Caki2 (cell line): Measurements from ENCODE around the gene MVK. TPM values are rescaled to one million over a fixed set of nuclear protein-coding genes. Genes with fewer than 3 reads are reported as not detected.

Source experiments
- DNase-seq: peaks from one replicate; pipeline ENCODE4 v3.0.0-alpha.2; 2015; ENCODE audit warnings: low read depth
- in situ Hi-C: cut with HindIII; loops from 2 replicates; pipeline ENCODE4 v1.10.0; 2016; ENCODE audit warnings: low sequenced_read_pairs, low pct_unique_long_range_greater_than_20kb, mixed read lengths
- total RNA-seq: library from RNA; depleted of rRNA; stranded (reverse); fragments of >200 nt; shearing (Covaris generic); gene quantifications from 2 replicates; pipeline ENCODE4 v1.2.3, GENCODE V29; 2014; ENCODE audit warnings: low replicate concordance; rRNA removed

MVK gene
- total RNA-seq, 1 experiment from 2014 or later, result 31.5 TPM

GRCh38 chr12:109637348-109637747, 63.8 kb downstream of the MVK start:
- DNase-seq, result no peak
- in situ Hi-C loops, result no loop called here

- DNase-seq, result no peak
- in situ Hi-C loops, result no loop called here
These were observed 64.4 kb downstream of the MVK start for GRCh38 chr12:109637996-109638395.

- in situ Hi-C loops, result no loop called here
- DNase-seq, result no peak
These were observed 65.1 kb downstream of the MVK start for GRCh38 chr12:109638735-109639134.

- in situ Hi-C loops, result no loop called here
- no peak for DNase-seq
These were observed 65.7 kb downstream of the MVK start for GRCh38 chr12:109639151-109639872.

GRCh38 chr12:109640961-109641360, 67.4 kb downstream of the MVK start:
- in situ Hi-C loops, result no loop called here
- no peak for DNase-seq

GRCh38 chr12:109641422-109641821, 67.8 kb downstream of the MVK start:
- no peak for DNase-seq
- in situ Hi-C loops, result no loop called here

- no peak for DNase-seq
- in situ Hi-C loops, result no loop called here
These were observed 69.0 kb downstream of the MVK start for GRCh38 chr12:109642506-109643132.

GRCh38 chr12:109645194-109645593, 71.6 kb downstream of the MVK start:
- in situ Hi-C loops, result no loop called here
- no peak for DNase-seq

GRCh38 chr12:109645708-109646107, 72.1 kb downstream of the MVK start:
- in situ Hi-C loops, result no loop called here
- DNase-seq, result no peak

Other genes starting within 250 kb of the MVK start
- gene MYO1H, start 225.9 kb upstream of the MVK start, total RNA-seq, result not detected in 2 replicates
- 38.5 and 66.7 TPM in 2 replicates for gene KCTD10, start 96.5 kb upstream of the MVK start, total RNA-seq
- gene UBE3B, start 96.2 kb upstream of the MVK start, total RNA-seq, result 13.0 and 22.8 TPM in 2 replicates
- 49.2 and 54.4 TPM in 2 replicates for gene MMAB, start 290 bp upstream of the MVK start, total RNA-seq
- 0.41 and 3.1 TPM in 2 replicates for gene FAM222A, start 140.0 kb downstream of the MVK start, total RNA-seq